ENCODE results near the gene MN1. TPM values are rescaled to one million over a fixed set of nuclear protein-coding genes. Genes with fewer than 3 reads are reported as not detected.
A peak's percentile ranks its signal among the peaks of the same experiment; 100 is the strongest.

Gene MN1
- total RNA-seq, 1 donor, result 6.2 TPM

DNA sequence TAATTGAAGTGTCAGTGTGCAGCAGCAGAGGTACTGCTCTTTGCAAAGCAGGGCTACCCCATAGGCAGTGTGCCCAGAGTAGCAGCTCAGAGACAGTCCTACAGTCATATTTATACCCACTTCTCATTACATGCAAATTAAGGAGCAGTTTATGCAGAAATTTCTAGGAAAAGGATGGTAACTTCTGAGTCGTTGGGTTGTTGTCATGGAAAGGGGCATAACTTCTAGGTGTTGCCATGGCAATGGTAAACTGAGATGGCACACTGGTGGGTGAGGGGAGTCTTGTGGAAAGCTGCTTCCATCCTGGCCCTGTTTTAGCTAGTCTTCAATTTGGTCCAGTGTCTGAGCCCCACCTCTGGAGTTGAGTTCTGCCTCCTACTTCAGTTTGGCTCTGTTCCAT is 77.4 kb downstream of the MN1 start:
- Histone ChIP-seq H3K79me2 (ENCODE audit: insufficient read depth, low read length) (no peaks in the 10 kb centered on the region), H3K4me2 (ENCODE audit: insufficient read depth, low read length) (no peak overlapping the region), H3K27me3 (ENCODE audit: insufficient read depth, low read length) (no peaks in the 10 kb centered on the region), H3K27ac (ENCODE audit: low read depth, low read length) (no peak overlapping the region), H4K20me1 (ENCODE audit: insufficient read depth, low read length) (no peaks in the 10 kb centered on the region), H3K36me3 (ENCODE audit: insufficient read depth, low read length) (no peaks in the 10 kb centered on the region), H3K4me1 (ENCODE audit: insufficient read depth, low read length) (no peaks in the 10 kb centered on the region), H3K9me3 (ENCODE audit: low read depth, low read length) (no peaks in the 10 kb centered on the region), H2AFZ (ENCODE audit: low read length) (no peak overlapping the region), H3K4me3 (ENCODE audit: insufficient read depth, low read length) (no peak overlapping the region)
- TF ChIP-seq, protein P1, sequence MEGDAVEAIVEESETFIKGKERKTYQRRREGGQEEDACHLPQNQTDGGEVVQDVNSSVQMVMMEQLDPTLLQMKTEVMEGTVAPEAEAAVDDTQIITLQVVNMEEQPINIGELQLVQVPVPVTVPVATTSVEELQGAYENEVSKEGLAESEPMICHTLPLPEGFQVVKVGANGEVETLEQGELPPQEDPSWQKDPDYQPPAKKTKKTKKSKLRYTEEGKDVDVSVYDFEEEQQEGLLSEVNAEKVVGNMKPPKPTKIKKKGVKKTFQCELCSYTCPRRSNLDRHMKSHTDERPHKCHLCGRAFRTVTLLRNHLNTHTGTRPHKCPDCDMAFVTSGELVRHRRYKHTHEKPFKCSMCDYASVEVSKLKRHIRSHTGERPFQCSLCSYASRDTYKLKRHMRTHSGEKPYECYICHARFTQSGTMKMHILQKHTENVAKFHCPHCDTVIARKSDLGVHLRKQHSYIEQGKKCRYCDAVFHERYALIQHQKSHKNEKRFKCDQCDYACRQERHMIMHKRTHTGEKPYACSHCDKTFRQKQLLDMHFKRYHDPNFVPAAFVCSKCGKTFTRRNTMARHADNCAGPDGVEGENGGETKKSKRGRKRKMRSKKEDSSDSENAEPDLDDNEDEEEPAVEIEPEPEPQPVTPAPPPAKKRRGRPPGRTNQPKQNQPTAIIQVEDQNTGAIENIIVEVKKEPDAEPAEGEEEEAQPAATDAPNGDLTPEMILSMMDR (IDR thresholded peaks at IDR 0.05; ENCODE audit: extremely low read depth, low read depth, low read length), result no peak
- DNase-seq (ENCODE audit: insufficient read length, low spot score, missing footprints), result no peak

- Histone ChIP-seq H3K9me3 (ENCODE audit: low read depth, low read length) (no peaks in the 10 kb centered on the region), H2AFZ (ENCODE audit: low read length) (no peak overlapping the region), H3K36me3 (ENCODE audit: insufficient read depth, low read length) (no peaks in the 10 kb centered on the region), H3K4me2 (ENCODE audit: insufficient read depth, low read length) (no peak overlapping the region), H3K27me3 (ENCODE audit: insufficient read depth, low read length) (no peaks in the 10 kb centered on the region), H4K20me1 (ENCODE audit: insufficient read depth, low read length) (no peaks in the 10 kb centered on the region), H3K27ac (ENCODE audit: low read depth, low read length) (no peak overlapping the region), H3K79me2 (ENCODE audit: insufficient read depth, low read length) (no peaks in the 10 kb centered on the region), H3K4me3 (ENCODE audit: insufficient read depth, low read length) (no peak overlapping the region), H3K4me1 (ENCODE audit: insufficient read depth, low read length) (peaks cover under 1% of the 10 kb centered on the region)
- TF ChIP-seq, protein P1 (IDR thresholded peaks at IDR 0.05; ENCODE audit: extremely low read depth, low read depth, low read length), result no peak
- no peak for DNase-seq (ENCODE audit: insufficient read length, low spot score, missing footprints)
These were observed 77.8 kb downstream of the MN1 start for GRCh38 chr22:27723708-27724107.

GRCh38 chr22:27723158-27723557 is 78.4 kb downstream of the MN1 start:
- no peak for DNase-seq (ENCODE audit: insufficient read length, low spot score, missing footprints)

DNA sequence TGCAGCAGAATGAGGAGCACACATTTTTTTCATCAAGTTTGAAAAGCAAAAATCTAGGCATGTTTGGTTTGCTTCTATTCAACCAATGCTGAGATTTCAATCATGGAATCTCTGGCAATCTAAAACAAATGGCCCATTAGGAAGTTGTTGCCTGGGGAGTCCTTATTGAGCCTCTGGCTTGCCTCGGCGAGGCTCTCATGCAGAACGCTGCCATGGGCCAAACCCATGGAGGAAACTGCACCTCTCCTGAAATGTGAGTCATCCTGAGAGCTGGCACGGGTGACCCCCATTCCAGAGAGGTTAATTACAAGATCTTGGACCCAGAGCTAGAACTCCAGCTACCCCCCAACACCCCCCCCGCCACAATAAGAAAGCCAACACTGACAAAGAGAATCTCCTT is 80.7 kb downstream of the MN1 start:
- H3K4me3 ChIP-seq (ENCODE audit: insufficient read depth, low read length), result no peak overlapping the region
- H3K9me3 ChIP-seq (ENCODE audit: low read depth, low read length), result peaks cover 4% of the 10 kb centered on the region
- no peak for DNase-seq (ENCODE audit: insufficient read length, low spot score, missing footprints)
- TF ChIP-seq, protein P1 (IDR thresholded peaks at IDR 0.05; ENCODE audit: extremely low read depth, low read depth, low read length), result no peak
- H4K20me1 ChIP-seq (ENCODE audit: insufficient read depth, low read length), result no peaks in the 10 kb centered on the region
- H3K27ac ChIP-seq (ENCODE audit: low read depth, low read length), result no peak overlapping the region
- no peak overlapping the region for H2AFZ ChIP-seq (ENCODE audit: low read length)
- no peaks in the 10 kb centered on the region for H3K36me3 ChIP-seq (ENCODE audit: insufficient read depth, low read length)
- H3K4me2 ChIP-seq (ENCODE audit: insufficient read depth, low read length), result no peak overlapping the region
- H3K27me3 ChIP-seq (ENCODE audit: insufficient read depth, low read length), result no peaks in the 10 kb centered on the region
- no peaks in the 10 kb centered on the region for H3K79me2 ChIP-seq (ENCODE audit: insufficient read depth, low read length)
- H3K4me1 ChIP-seq (ENCODE audit: insufficient read depth, low read length), result peaks cover 11% of the 10 kb centered on the region

More at GRCh38 chr22:27723158-27723557, 78.4 kb downstream of the MN1 start:
- Histone ChIP-seq H4K20me1 (ENCODE audit: insufficient read depth, low read length) (no peaks in the 10 kb centered on the region), H3K9me3 (ENCODE audit: low read depth, low read length) (no peaks in the 10 kb centered on the region), H3K4me3 (ENCODE audit: insufficient read depth, low read length) (no peak overlapping the region), H3K27ac (ENCODE audit: low read depth, low read length) (no peak overlapping the region), H3K4me2 (ENCODE audit: insufficient read depth, low read length) (no peak overlapping the region), H3K79me2 (ENCODE audit: insufficient read depth, low read length) (no peaks in the 10 kb centered on the region), H3K27me3 (ENCODE audit: insufficient read depth, low read length) (no peaks in the 10 kb centered on the region), H3K4me1 (ENCODE audit: insufficient read depth, low read length) (peaks cover 6% of the 10 kb centered on the region), H2AFZ (ENCODE audit: low read length) (no peak overlapping the region), H3K36me3 (ENCODE audit: insufficient read depth, low read length) (no peaks in the 10 kb centered on the region)
- TF ChIP-seq, protein P1 (IDR thresholded peaks at IDR 0.05; ENCODE audit: extremely low read depth, low read depth, low read length), result peak; percentile 20

Measured in osteoblast (primary cell).